HG03095 (cell line): Measurements from ENCODE around the gene MAML3.

Source experiments
- ATAC-seq: cut with Tn5 transposase; IDR thresholded peaks from one replicate; pipeline ENCODE4 v1.9.1; 2021; ENCODE audit warnings: moderate library complexity; ENCODE audit not compliant: unreplicated experiment

MAML3 gene

GRCh38 chr4:140012688-140013486 lies 141.1 kb downstream of the MAML3 start:
- no peak for ATAC-seq

DNA sequence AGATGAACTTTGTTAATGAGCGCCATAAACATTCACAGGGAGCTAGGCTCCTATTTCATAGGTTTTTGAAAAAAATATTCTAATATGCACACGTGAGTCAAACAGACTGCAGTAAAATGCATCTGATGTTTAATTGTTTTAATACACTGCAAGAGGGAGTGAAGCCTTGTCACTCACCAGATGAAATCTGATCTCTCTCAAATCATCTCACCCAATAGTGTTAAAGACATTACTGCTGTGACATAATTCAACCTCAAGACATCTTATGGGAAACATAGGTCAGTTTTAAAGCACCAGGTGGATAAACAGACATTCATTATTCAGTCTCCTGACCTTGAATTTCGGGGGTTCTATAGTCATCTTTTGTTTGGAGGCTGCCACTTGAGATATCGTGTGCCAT lies 148.3 kb downstream of the MAML3 start:
- no peak for ATAC-seq

GRCh38 chr4:140004922-140005627 lies 148.9 kb downstream of the MAML3 start:
- ATAC-seq, result no peak

DNA sequence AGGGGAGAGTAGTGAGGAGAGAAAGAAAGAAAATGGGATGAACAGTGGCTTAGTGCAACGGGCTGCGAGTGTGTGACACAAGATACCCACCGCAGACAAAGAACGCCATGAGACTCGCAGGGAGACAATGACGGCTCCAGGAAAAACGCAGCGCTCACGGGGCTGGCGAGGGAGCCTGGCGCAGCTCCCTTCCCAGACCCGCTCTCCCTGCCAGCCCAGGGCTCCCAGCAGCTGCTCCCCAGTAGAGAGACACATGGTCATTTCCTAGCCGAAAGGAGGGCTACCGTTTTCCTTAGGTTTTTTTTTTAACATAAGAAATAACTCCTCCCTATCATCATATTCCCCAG lies 149.5 kb downstream of the MAML3 start:
- ATAC-seq, result no peak

DNA sequence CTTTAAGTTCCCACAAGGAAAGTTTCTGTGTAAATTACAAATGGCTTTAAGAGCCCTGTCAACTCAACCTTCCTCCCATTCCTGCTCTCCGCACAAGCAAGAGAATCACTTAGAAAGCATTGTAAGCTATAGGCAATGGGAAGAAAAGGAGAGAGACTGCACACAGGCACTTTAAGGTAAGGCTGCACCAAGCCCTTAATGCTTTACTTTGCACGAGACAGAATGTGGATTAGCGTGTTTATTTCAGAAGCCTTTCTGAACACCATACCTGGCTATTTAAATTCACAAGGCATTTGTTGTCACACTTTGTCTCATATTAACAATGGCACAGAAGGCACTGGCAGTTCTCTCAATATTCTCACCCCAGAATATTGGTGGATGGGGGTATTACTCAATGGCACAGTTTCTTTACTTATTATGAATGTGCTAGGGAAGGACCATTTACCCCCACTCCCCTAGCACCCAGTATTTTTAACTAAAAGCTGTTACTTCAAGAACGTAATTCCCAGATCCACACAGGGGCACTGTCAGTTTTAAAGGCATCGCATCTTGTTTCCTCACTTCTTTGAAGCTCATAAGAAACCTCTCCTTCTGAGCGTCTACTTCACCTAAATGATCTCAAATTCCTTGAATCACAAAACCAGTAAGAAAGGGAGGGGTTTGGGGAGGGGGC lies 150.0 kb downstream of the MAML3 start:
- ATAC-seq, result no peak

- ATAC-seq, result no peak
Observed at GRCh38 chr4:140000232-140000631, 153.8 kb downstream of the MAML3 start.

- ATAC-seq, result no peak
Observed at GRCh38 chr4:139988863-139989765, 164.9 kb downstream of the MAML3 start.

DNA sequence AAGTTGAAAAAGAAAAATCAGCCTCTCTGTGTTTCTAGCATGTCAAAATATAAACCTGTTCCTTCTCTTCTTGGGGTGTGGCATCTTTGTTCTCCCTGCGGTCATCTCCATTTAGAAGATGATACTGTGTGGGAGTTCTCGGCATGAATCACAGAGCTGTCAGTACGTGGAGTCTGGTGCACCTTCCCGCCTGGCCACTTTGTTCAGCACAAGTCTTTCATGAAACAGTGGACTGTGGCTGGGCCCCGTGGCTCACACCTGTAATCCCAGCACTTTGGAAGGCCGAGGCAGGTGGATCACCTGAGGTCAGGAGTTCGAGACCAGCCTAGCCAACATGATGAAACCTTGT lies 166.5 kb downstream of the MAML3 start:
- ATAC-seq, result no peak

GRCh38 chr4:139986689-139987501 lies 167.1 kb downstream of the MAML3 start:
- no peak for ATAC-seq

DNA sequence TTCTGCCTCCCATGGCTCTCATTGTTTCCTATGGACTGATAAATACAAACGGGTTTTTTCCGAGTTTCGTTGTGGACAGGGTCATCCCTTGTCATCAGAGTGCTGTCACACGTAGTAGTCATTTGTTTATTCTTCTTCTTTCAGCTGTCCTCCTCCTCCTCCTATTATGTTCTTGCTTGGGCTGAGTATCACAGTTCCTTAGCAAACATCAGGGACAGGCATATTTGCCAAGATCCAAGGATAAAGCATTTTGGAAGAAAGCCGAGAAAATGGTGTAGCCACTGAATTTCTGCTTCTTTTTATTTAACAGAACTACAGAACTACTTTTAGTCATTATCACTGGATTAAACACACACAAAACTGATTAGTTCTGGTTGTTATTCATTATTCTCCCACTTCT lies 167.9 kb downstream of the MAML3 start:
- no peak for ATAC-seq

GRCh38 chr4:139985401-139985800 lies 168.6 kb downstream of the MAML3 start:
- ATAC-seq, result no peak

- ATAC-seq, result no peak
Observed at GRCh38 chr4:139984471-139984870, 169.5 kb downstream of the MAML3 start.

- ATAC-seq, result peak; percentile 93
Observed at GRCh38 chr4:139978692-139979091, 175.3 kb downstream of the MAML3 start.

GRCh38 chr4:139977838-139978609 lies 176.0 kb downstream of the MAML3 start:
- ATAC-seq, result peak; percentile 53

DNA sequence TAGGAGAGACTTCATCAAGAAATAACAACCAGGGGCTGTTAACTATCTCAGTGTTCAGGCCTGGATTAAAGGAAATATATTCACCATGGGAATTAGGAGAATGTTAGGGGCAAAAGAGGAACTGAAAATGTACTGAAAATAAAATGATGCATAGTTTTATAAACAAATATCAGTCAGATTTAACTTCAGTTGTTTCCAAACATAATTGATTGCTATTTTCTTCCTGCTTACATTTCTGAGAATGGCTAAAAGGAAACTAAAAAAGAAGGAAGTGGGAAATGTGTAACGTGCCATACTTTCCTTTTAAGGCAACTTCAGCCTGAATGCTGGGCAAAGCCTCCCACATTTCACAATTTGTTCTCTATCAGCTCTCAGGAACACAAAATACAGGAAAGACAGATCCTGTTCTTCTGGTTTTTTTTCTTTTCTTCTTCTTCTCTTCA lies 178.1 kb downstream of the MAML3 start:
- no peak for ATAC-seq

- ATAC-seq, result no peak
Observed at GRCh38 chr4:139973616-139974015, 180.4 kb downstream of the MAML3 start.

DNA sequence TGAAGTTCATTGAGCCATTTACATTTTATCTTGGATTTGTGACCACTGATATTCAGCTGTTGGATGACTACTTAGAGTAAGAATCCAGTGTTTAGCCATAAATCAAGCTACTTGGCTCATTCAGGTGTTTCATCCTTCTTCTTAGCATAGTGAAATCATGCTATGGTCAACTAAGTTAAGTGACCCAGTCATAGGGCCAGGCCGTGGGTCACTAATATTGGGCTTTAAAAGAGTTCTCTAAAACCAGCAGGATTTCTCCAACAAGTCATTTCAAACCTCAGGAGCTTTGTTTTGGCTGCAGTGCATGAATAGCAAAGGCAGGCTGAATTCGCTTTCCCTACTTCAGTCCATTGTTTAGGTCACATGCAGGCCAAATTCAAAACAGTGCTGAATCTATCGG lies 181.0 kb downstream of the MAML3 start:
- no peak for ATAC-seq

GRCh38 chr4:139972305-139972704 lies 181.7 kb downstream of the MAML3 start:
- no peak for ATAC-seq

DNA sequence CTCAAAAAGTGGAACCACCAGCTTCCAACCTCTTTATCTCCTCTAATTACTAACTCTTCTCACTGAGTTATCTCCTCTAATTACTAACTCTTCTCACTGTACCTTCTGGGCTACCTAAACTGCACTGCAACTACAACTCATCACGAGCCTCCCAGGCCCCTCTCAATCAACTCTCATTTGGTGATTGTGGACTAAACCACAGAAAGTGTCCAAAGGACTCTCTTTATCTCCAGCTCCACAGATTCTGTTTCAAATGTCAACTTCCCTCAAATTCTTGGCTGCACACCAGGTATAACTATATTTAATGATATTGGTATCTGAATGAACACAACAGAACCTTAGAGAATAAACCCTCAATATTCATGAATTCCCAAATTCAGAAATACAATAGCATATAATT lies 182.9 kb downstream of the MAML3 start:
- ATAC-seq, result no peak
